Mucosa of rectum (tissue), 2 donors: Measurements from ENCODE around the gene SRSF2.
A peak's percentile ranks its signal among the peaks of the same experiment; 100 is the strongest.
"Not testable (repeated sequence)": the region's sequence is repeated elsewhere in the genome, so short reads cannot be mapped to it uniquely, and the experiment has no call there.

Source experiments
- H3K27ac ChIP-seq, 2 donors: one replicate each; pipeline ENCODE4 v1.7.0; 2013; ENCODE audit warnings: inconsistent platforms in 2 of 2, low read depth in 2 of 2, low read length in 2 of 2
- H3K27me3 ChIP-seq, 2 donors: one replicate each; pipeline ENCODE4 v1.7.0; 2013; ENCODE audit warnings: low read length in 2 of 2; ENCODE audit not compliant: control insufficient read depth in 2 of 2, insufficient read depth in 2 of 2
- H3K36me3 ChIP-seq, 2 donors: one replicate each; pipeline ENCODE4 v1.7.0; 2013; ENCODE audit warnings: low read length in 2 of 2; ENCODE audit not compliant: control insufficient read depth in 2 of 2, insufficient read depth in 2 of 2
- H3K4me1 ChIP-seq, 2 donors: one replicate each; pipeline ENCODE4 v1.7.0; 2013; ENCODE audit warnings: low read length in 2 of 2, mild to moderate bottlenecking in 1 of 2; ENCODE audit not compliant: control insufficient read depth in 2 of 2, insufficient read depth in 2 of 2
- H3K4me3 ChIP-seq, 2 donors: one replicate each; pipeline ENCODE4 v1.7.0; 2013; ENCODE audit warnings: low read length in 2 of 2
- H3K9ac ChIP-seq, 2 donors: one replicate each; pipeline ENCODE4 v1.7.0; 2013; ENCODE audit warnings: low read length in 2 of 2, low read depth in 1 of 2, mild to moderate bottlenecking in 1 of 2
- H3K9me3 ChIP-seq, 2 donors: one replicate each; pipeline ENCODE4 v1.7.0; 2013; ENCODE audit warnings: low read length in 2 of 2; ENCODE audit not compliant: control insufficient read depth in 2 of 2
- donor health status: healthy.
- donor health status: Normal muscosa, but diverticular disease.

SRSF2 gene

GRCh38 chr17:76753061-76753961 lies 16.2 kb upstream of the SRSF2 start:
- peaks cover 9 to 14% of the 10 kb centered on the region in 2 donors for H3K36me3 ChIP-seq

GRCh38 chr17:76752006-76752405 lies 14.9 kb upstream of the SRSF2 start:
- Histone ChIP-seq H3K9ac (no peak overlapping the region), H3K36me3 (peaks cover 5 to 10% of the 10 kb centered on the region in 2 donors), H3K27ac (no peak overlapping the region), H3K27me3 (no peaks in the 10 kb centered on the region), H3K4me1 (no peaks in the 10 kb centered on the region), H3K9me3 (no peaks in the 10 kb centered on the region), H3K4me3 (no peak overlapping the region)

More at GRCh38 chr17:76753061-76753961, 16.2 kb upstream of the SRSF2 start:
- H3K27ac ChIP-seq, result peak overlapping the region in 1 of 2 donors; percentile 4
- no peaks in the 10 kb centered on the region for H3K9me3 ChIP-seq
- no peak overlapping the region for H3K4me3 ChIP-seq
- H3K4me1 ChIP-seq, result no peaks in the 10 kb centered on the region
- no peak overlapping the region for H3K9ac ChIP-seq
- H3K27me3 ChIP-seq, result no peaks in the 10 kb centered on the region

GRCh38 chr17:76751416-76751993 lies 14.4 kb upstream of the SRSF2 start:
- Histone ChIP-seq H3K9me3 (no peaks in the 10 kb centered on the region), H3K27ac (no peak overlapping the region), H3K4me3 (no peak overlapping the region), H3K4me1 (no peaks in the 10 kb centered on the region), H3K27me3 (no peaks in the 10 kb centered on the region), H3K9ac (no peak overlapping the region), H3K36me3 (peaks cover 5 to 7% of the 10 kb centered on the region in 2 donors)

GRCh38 chr17:76748657-76749056 lies 11.5 kb upstream of the SRSF2 start:
- Histone ChIP-seq H3K9ac (no peak overlapping the region), H3K36me3 (peaks cover 21 to 22% of the 10 kb centered on the region in 2 donors), H3K27me3 (no peaks in the 10 kb centered on the region), H3K4me3 (no peak overlapping the region), H3K4me1 (no peaks in the 10 kb centered on the region), H3K27ac (no peak overlapping the region), H3K9me3 (no peaks in the 10 kb centered on the region)

GRCh38 chr17:76747716-76748363 lies 10.7 kb upstream of the SRSF2 start:
- no peak overlapping the region for H3K4me3 ChIP-seq
- H3K27ac ChIP-seq, result no peak overlapping the region
- peaks cover 17 to 23% of the 10 kb centered on the region in 2 donors for H3K36me3 ChIP-seq
- no peaks in the 10 kb centered on the region for H3K27me3 ChIP-seq
- H3K9me3 ChIP-seq, result no peaks in the 10 kb centered on the region
- H3K9ac ChIP-seq, result no peak overlapping the region
- no peaks in the 10 kb centered on the region for H3K4me1 ChIP-seq

GRCh38 chr17:76745785-76746184 lies 8.7 kb upstream of the SRSF2 start:
- H3K4me1 ChIP-seq, H3K9ac ChIP-seq, H3K9me3 ChIP-seq, H3K4me3 ChIP-seq, H3K27ac ChIP-seq, H3K27me3 ChIP-seq: not testable (repeated sequence)
- peaks cover 22 to 33% of the 10 kb centered on the region in 2 donors for H3K36me3 ChIP-seq

- no peaks in the 10 kb centered on the region for H3K9me3 ChIP-seq
- H3K9ac ChIP-seq, result no peak overlapping the region
- H3K36me3 ChIP-seq, result peaks cover 22 to 33% of the 10 kb centered on the region in 2 donors
Measured at GRCh38 chr17:76744747-76745146, 7.6 kb upstream of the SRSF2 start.

GRCh38 chr17:76742958-76743357 lies 5.8 kb upstream of the SRSF2 start:
- Histone ChIP-seq H3K36me3 (peaks cover 22 to 33% of the 10 kb centered on the region in 2 donors), H3K4me1 (peaks cover 7 to 11% of the 10 kb centered on the region in 2 donors), H3K27ac (no peak overlapping the region), H3K27me3 (no peaks in the 10 kb centered on the region), H3K4me3 (no peak overlapping the region), H3K9me3 (no peaks in the 10 kb centered on the region), H3K9ac (no peak overlapping the region)

More at GRCh38 chr17:76744747-76745146, 7.6 kb upstream of the SRSF2 start:
- Histone ChIP-seq H3K4me1 (no peaks in the 10 kb centered on the region), H3K4me3 (no peak overlapping the region), H3K27me3 (no peaks in the 10 kb centered on the region), H3K27ac (no peak overlapping the region)

- no peak overlapping the region for H3K4me3 ChIP-seq
- H3K9ac ChIP-seq, result no peak overlapping the region
- no peaks in the 10 kb centered on the region for H3K27me3 ChIP-seq
- H3K27ac ChIP-seq, result no peak overlapping the region
- H3K9me3 ChIP-seq, result no peaks in the 10 kb centered on the region
- peaks cover 24 to 35% of the 10 kb centered on the region in 2 donors for H3K36me3 ChIP-seq
- peaks cover 9 to 16% of the 10 kb centered on the region in 2 donors for H3K4me1 ChIP-seq
Measured at GRCh38 chr17:76740329-76741118, 3.4 kb upstream of the SRSF2 start.
